ENCODE results near the gene MYO5B.

MYO5B gene

GRCh38 chr18:49815927-49816326, 379.0 kb downstream of the MYO5B start:
- no peak for ATAC-seq (ENCODE audit: insufficient read depth, low read depth)
- Histone ChIP-seq H3K9ac (ENCODE audit: low read depth, low read length) (no peak overlapping the region), H3K79me2 (ENCODE audit: insufficient read depth, low read length) (no peaks in the 10 kb centered on the region), H4K20me1 (ENCODE audit: insufficient read depth, low read length) (no peaks in the 10 kb centered on the region), H3K27ac (ENCODE audit: low read length) (no peak overlapping the region), H3K36me3 (ENCODE audit: insufficient read depth, low read length) (no peaks in the 10 kb centered on the region), H3K4me3 (ENCODE audit: low read depth in 1 of 2, low read length in 2 of 2) (no peak overlapping the region), H2AFZ (ENCODE audit: low read depth, low read length) (no peak overlapping the region), H3K4me2 (ENCODE audit: insufficient read depth, low read length) (no peak overlapping the region), H3K4me1 (ENCODE audit: insufficient read depth, low read length) (peaks cover 20% of the 10 kb centered on the region), H3K9me3 (ENCODE audit: insufficient read depth, low read length, severe bottlenecking) (no peaks in the 10 kb centered on the region), H3K27me3 (ENCODE audit: insufficient read depth, low read length, poor library complexity) (no peaks in the 10 kb centered on the region)
- no peak for DNase-seq
- no peak for TF ChIP-seq CTCF (IDR thresholded peaks at IDR 0.05; ENCODE audit: borderline replicate concordance, extremely low read depth, low read length, poor library complexity, severe bottlenecking)

- H3K36me3 ChIP-seq (ENCODE audit: insufficient read depth, low read length): no peaks in the 10 kb centered on the region
- no peak for TF ChIP-seq CTCF (IDR thresholded peaks at IDR 0.05; ENCODE audit: borderline replicate concordance, extremely low read depth, low read length, poor library complexity, severe bottlenecking)
- TF ChIP-seq EZH2 (IDR thresholded peaks at IDR 0.05; ENCODE audit: borderline replicate concordance, low read depth, low read length, severe bottlenecking): no peak
- no peak overlapping the region for H2AFZ ChIP-seq (ENCODE audit: low read depth, low read length)
- H3K4me2 ChIP-seq (ENCODE audit: insufficient read depth, low read length): no peak overlapping the region
- no peaks in the 10 kb centered on the region for H3K27me3 ChIP-seq (ENCODE audit: insufficient read depth, low read length, poor library complexity)
- H3K27ac ChIP-seq (ENCODE audit: low read length): no peak overlapping the region
- H3K4me3 ChIP-seq (ENCODE audit: low read depth in 1 of 2, low read length in 2 of 2): no peak overlapping the region
- no peak overlapping the region for H3K9ac ChIP-seq (ENCODE audit: low read depth, low read length)
- ATAC-seq (ENCODE audit: insufficient read depth, low read depth): no peak
- no peak for DNase-seq
- no peaks in the 10 kb centered on the region for H4K20me1 ChIP-seq (ENCODE audit: insufficient read depth, low read length)
- H3K4me1 ChIP-seq (ENCODE audit: insufficient read depth, low read length): peaks cover 3% of the 10 kb centered on the region
- H3K9me3 ChIP-seq (ENCODE audit: insufficient read depth, low read length, severe bottlenecking): no peaks in the 10 kb centered on the region
- no peaks in the 10 kb centered on the region for H3K79me2 ChIP-seq (ENCODE audit: insufficient read depth, low read length)
Measured at GRCh38 chr18:49814147-49814499, 380.8 kb downstream of the MYO5B start.

GRCh38 chr18:49813319-49814146, 381.4 kb downstream of the MYO5B start, which contains the start of gene ACAA2:
Gene ACAA2, minus strand, starts transcription at chr18:49813533. Its CDS starts 49 bp downstream, at chr18:49813484.
- ATAC-seq (ENCODE audit: insufficient read depth, low read depth): no peak
- no peak within 1 kb of the TSS for H2AFZ ChIP-seq (ENCODE audit: low read depth, low read length)
- H3K79me2 ChIP-seq (ENCODE audit: insufficient read depth, low read length): no peaks in the 10 kb centered on the region

More at GRCh38 chr18:49813319-49814146, 381.4 kb downstream of the MYO5B start, which contains the start of gene ACAA2:
- Histone ChIP-seq H3K27ac (ENCODE audit: low read length) (no peak within 1 kb of the TSS), H3K4me3 (ENCODE audit: low read depth in 1 of 2, low read length in 2 of 2) (no peak within 1 kb of the TSS), H3K9ac (ENCODE audit: low read depth, low read length) (no peak within 1 kb of the TSS), H4K20me1 (ENCODE audit: insufficient read depth, low read length) (no peaks in the 10 kb centered on the region), H3K36me3 (ENCODE audit: insufficient read depth, low read length) (no peaks in the 10 kb centered on the region), H3K9me3 (ENCODE audit: insufficient read depth, low read length, severe bottlenecking) (no peaks in the 10 kb centered on the region), H3K27me3 (ENCODE audit: insufficient read depth, low read length, poor library complexity) (no peaks in the 10 kb centered on the region), H3K4me1 (ENCODE audit: insufficient read depth, low read length) (no peaks in the 10 kb centered on the region), H3K4me2 (ENCODE audit: insufficient read depth, low read length) (no peak within 1 kb of the TSS)
- TF ChIP-seq EZH2 (IDR thresholded peaks at IDR 0.05; ENCODE audit: borderline replicate concordance, low read depth, low read length, severe bottlenecking) (no peak), CTCF (IDR thresholded peaks at IDR 0.05; ENCODE audit: borderline replicate concordance, extremely low read depth, low read length, poor library complexity, severe bottlenecking) (no peak)
- no peak for DNase-seq

Measured in DND-41 (cell line).